GM10266 (cell line): Measurements from ENCODE around the gene CUX1.

Experiments
- DNase-seq: peaks from one replicate; pipeline ENCODE4 v3.0.0; 2012; ENCODE audit errors: extremely low spot score
- TF ChIP-seq, protein P1 (sequence below): IDR thresholded peaks from 2 replicates; pipeline ENCODE4 v1.5.1; 2012; ENCODE audit warnings: mild to moderate bottlenecking, low read depth; ENCODE audit not compliant: control insufficient read depth, insufficient read depth; ENCODE audit errors: missing control alignments

The CUX1 gene

GRCh38 chr7:102284891-102285539, 467.6 kb downstream of the CUX1 start:
- no peak for DNase-seq
- TF ChIP-seq, protein P1, sequence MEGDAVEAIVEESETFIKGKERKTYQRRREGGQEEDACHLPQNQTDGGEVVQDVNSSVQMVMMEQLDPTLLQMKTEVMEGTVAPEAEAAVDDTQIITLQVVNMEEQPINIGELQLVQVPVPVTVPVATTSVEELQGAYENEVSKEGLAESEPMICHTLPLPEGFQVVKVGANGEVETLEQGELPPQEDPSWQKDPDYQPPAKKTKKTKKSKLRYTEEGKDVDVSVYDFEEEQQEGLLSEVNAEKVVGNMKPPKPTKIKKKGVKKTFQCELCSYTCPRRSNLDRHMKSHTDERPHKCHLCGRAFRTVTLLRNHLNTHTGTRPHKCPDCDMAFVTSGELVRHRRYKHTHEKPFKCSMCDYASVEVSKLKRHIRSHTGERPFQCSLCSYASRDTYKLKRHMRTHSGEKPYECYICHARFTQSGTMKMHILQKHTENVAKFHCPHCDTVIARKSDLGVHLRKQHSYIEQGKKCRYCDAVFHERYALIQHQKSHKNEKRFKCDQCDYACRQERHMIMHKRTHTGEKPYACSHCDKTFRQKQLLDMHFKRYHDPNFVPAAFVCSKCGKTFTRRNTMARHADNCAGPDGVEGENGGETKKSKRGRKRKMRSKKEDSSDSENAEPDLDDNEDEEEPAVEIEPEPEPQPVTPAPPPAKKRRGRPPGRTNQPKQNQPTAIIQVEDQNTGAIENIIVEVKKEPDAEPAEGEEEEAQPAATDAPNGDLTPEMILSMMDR, result no peak

- no peak for DNase-seq
- TF ChIP-seq, protein P1, result no peak
Measured at GRCh38 chr7:102285540-102286236, 468.3 kb downstream of the CUX1 start.

DNA sequence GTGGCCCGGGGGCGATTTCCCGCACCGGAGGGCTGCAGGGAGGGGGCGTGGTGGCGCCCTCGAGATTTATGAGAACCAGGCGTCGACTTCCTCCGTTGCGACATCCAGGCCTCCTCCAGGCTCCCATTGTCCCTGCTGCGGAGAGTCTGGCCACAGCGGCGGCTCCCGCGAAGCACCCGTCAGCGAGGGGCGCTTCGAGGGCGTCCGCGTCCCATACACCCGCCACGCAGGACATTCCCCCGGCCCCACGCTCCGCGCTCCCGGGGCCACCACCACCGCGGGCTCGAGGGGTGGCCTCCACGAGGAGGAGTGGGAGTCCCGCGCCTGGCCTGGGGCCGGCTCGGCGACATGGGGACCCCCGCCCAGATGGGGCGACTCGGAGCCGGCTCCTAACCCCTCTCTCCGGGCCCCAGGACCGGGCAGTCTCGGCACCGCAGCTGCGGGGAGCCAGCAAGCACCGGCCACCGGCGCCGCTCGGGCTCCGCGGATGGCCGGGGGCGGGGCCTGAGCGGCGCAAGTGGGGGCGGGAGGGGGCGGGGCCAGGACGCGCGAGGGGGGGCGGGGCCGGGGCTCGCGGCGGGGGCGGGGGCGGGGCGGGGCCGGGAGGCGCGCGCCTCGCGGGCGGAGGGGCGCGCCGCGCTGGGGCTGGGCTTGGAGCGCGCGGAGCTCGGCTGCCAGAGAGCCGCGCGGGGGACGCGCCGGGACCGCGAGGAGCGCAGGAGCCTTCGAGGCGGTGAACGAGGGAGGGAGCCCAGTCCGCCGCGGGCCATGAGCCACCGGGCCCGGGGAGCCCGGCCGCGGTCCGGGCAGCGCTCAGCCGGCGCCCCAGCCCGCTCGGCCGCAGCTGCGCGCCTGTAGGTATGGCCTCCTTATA, 469.0 kb downstream of the CUX1 start, which contains the start of gene SH2B2:
Gene SH2B2 (plus strand): TSS at position 632 of the 874 bp plus-strand sequence. CDS start 13,683 bp downstream, outside the sequence.
- TF ChIP-seq, protein P1, result no peak
- peak; percentile 89 for DNase-seq

DNA sequence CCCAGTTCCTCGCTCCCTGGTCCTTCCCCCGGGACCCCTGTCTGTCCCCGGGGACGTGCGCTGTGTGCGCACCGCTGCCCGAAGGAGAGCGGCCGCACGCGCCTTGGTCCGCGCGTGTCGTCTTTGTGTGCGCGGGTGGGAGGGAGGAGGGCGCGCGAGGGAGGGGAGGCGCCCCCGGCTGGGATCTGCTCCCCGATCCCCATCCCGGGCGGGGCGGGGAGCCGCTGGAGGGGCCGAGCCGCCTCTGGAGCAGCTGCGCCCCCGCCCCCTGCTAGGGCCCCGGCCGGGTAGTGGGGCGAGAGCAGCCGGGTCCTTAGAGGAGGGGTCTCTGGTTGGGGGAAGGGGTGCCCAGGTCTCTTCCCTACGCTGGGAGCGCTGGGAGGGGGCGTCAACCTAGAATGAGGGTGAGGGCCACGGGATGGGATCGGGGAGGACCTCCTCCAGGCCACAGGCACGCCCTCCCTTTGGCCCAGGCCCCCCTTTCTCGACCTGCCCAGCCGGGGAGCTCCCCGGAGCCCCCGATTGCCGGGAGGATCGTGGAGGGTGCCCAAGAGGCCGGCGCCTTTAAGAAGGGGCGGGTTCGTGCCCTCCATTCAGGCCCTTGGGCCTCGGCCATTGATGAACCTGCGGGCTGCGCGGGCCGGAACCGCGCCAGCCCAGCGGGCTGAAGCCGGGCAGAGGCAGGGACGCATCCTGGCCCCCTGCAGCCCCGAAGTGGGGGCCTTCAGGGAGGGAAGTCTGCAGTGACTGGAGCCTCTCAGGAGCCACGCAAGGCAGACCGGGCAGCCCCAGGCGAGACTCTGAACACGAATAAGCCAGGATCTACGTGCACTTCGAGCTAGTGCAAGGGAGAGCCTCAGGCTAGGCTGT, 469.9 kb downstream of the CUX1 start:
- no peak for DNase-seq
- TF ChIP-seq, protein P1, result no peak

- no peak for DNase-seq
- TF ChIP-seq, protein P1, result no peak
Measured at GRCh38 chr7:102287981-102288278, 470.5 kb downstream of the CUX1 start.

DNA sequence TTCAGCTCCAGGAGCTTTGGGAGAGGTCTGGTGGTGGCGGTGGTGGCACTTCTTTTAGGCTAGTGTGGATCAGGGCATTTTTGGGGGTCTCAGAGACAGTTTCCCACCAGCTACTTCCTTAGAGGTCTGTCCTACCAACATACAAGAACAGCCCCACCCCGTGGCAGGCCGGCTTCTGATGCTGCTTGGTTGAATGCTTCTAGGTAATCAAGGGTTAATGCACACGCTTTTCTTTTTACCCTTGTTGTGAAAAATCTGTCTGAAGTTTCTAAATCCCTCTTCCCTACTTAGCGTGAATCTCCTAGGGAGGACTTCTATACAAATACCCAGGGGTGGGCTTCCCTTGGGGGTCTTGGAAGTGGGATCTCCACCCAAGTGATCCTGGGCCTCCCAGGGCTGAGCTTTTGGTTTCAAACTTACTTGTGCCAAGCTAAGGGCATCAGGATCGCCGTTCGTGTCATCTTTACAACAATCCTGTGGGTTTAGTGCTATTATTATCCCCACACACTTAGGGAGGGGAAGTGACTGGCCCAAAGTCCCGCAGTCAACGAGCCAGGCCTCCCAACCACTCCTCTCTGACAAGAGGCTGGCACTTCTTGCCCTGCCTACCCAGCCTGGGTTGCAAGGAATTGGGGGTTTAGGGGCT, 471.0 kb downstream of the CUX1 start:
- TF ChIP-seq, protein P1, result peak; percentile 51
- DNase-seq, result no peak
